Right lobe of liver (tissue), 6 donors: ENCODE measurements around the gene FASTKD1. TPM values are rescaled to one million over a fixed set of nuclear protein-coding genes. Genes with fewer than 3 reads are reported as not detected.

ENCODE experiments used
- ATAC-seq, 4 donors: fragments of 200-7000 bp; cut with Tn5 transposase; one replicate each; pipeline ENCODE4 v1.9.1; 2020; ENCODE audit warnings: mild to moderate bottlenecking in 4 of 4, moderate library complexity in 4 of 4
- DNase-seq, 3 donors: peaks; one replicate each; pipeline ENCODE4 v3.0.0-alpha.2; 2020
- H3K27ac ChIP-seq, 3 donors: fragments of 200-600 bp; one replicate each; pipeline ENCODE4 v1.8.0; 2022
- H3K27me3 ChIP-seq, 2 donors: fragments of 200-600 bp; one replicate each; pipeline ENCODE4 v1.8.0; 2022
- H3K36me3 ChIP-seq, 4 donors: fragments of 200-600 bp; sonication (generic) in 1 of 4; one replicate each; pipeline versions ENCODE4 v1.5.1 to v1.8.0; 2017 to 2022; ENCODE audit warnings: control low read depth in 1 of 4
- H3K4me1 ChIP-seq, 4 donors: fragments of 200-600 bp; sonication (generic) in 1 of 4; one replicate each; pipeline versions ENCODE4 v1.5.1 to v1.8.0; 2017 to 2022; ENCODE audit warnings: control low read depth in 1 of 4
- H3K4me3 ChIP-seq, 3 donors: fragments of 200-600 bp; one replicate each; pipeline ENCODE4 v1.8.0; 2022
- H3K9me3 ChIP-seq, 4 donors: fragments of 200-600 bp; sonication (generic) in 1 of 4; one replicate each; pipeline versions ENCODE4 v1.5.1 to v1.8.0; 2017 to 2022; ENCODE audit warnings: control low read depth in 1 of 4
- CTCF ChIP-seq, 4 donors: fragments of 200-600 bp in 3 of 4; fragments of 450-650 bp in 1 of 4; IDR thresholded peaks; one replicate each; pipeline versions ENCODE4 v1.5.1 to v1.8.0; 2016 to 2022; ENCODE audit warnings: antibody characterized with exemption in 4 of 4, mild to moderate bottlenecking in 2 of 4
- POLR2A ChIP-seq: fragments of 450-650 bp; IDR thresholded peaks from one replicate; pipeline ENCODE4 v1.6.1; 2017; ENCODE audit warnings: antibody characterized with exemption, mild to moderate bottlenecking
- WGBS: methylation state at CpG from one replicate; pipeline ENCODE4 v1.1.6; 2018; ENCODE audit warnings: low coverage, low lambda C conversion rate; ENCODE audit not compliant: insufficient coverage; ENCODE audit errors: missing lambda C conversion rate; 5-methylcytosine and 5-hydroxymethylcytosine counted together
- intact Hi-C, 2 donors: fragments of 100-400 bp; cut with DNase I; formaldehyde crosslinking; loops; one replicate each; pipeline versions ENCODE4 v1.11.2 to v1.14.1; 2022
- total RNA-seq, 6 experiments: library from RNA; depleted of rRNA in 2 of 6; stranded (reverse); fragments of >200 nt in 2 of 6; fragmentation: NEBNext Ultra II Directional in 3 of 6; extraction: Animal tissue kit (Norgen Biotek cat#: 25700) in 3 of 6; gene quantifications; one replicate each; pipeline versions ENCODE4 v1.1.0 to v1.2.4, GENCODE V29; 2016 to 2023
- donor health status: DM: no; HTN: yes; CAD: no.
- donor health status: DM: no; HTN: no; CAD: no.
- donor health status: DM: no; HTN: no; CAD: no.
- donor health status: DM: no; HTN: yes; CAD: no.
- donor health status: DM: no; HTN: yes; CAD: no.

FASTKD1 gene
- total RNA-seq, 6 experiments from 2014 or later = 11.6 to 21.1 (median 13.4) TPM

DNA sequence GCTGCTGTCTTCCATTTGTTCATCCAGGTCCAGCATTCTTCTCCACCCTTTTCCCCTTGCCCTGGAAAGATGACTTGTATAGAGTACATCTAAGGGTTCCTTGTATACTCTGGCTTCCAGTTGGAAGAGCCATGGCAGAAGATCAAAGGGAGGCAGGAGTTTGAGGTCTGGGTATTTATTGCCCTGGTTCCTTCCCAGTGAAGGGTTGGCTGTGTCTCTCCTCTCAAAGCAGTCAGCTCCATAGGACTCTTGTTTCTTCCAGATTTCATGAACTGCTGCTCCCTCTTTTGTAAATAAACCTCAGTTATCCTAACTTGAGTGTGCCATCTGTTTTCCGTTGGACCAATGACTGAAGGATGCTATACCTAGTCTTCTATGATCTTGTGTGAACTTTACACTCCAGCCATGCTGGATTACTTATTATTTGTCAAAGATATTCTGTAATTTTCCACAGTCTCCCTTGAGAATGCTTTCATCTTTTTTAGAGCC lies 88.0 kb downstream of the FASTKD1 start:
- Histone ChIP-seq H3K4me3 (no peak overlapping the region), H3K9me3 (no peaks in the 10 kb centered on the region), H3K27ac (no peak overlapping the region), H3K36me3 (peaks cover 0 to 7% (median 0%) of the 10 kb centered on the region in 4 donors), H3K4me1 (no peaks in the 10 kb centered on the region), H3K27me3 (no peaks in the 10 kb centered on the region)
- DNase-seq (no peak), ATAC-seq (no peak)
- intact Hi-C loops = no loop called here
- TF ChIP-seq CTCF (IDR thresholded peaks at IDR 0.05) (no peak), POLR2A (no peak)
- 100% methylated on average over 1 of the region's 1 CpG for WGBS

GRCh38 chr2:169480079-169480465 lies 93.6 kb downstream of the FASTKD1 start:
- TF ChIP-seq CTCF (IDR thresholded peaks at IDR 0.05) (no peak), POLR2A (no peak)
- intact Hi-C loops = no loop called here

More at GRCh38 chr2:169480079-169480465, 93.6 kb downstream of the FASTKD1 start:
- peaks cover 0 to 4% (median 0%) of the 10 kb centered on the region in 4 donors for H3K4me1 ChIP-seq
- H3K27me3 ChIP-seq = no peaks in the 10 kb centered on the region
- DNase-seq (no peak), ATAC-seq (no peak)
- WGBS = 44% methylated on average over 9 of the region's 9 CpGs
- peaks cover 0 to 7% (median 0%) of the 10 kb centered on the region in 4 donors for H3K36me3 ChIP-seq
- H3K4me3 ChIP-seq = peak overlapping the region; percentile 76 to 84 (median 79)
- no peaks in the 10 kb centered on the region for H3K9me3 ChIP-seq
- H3K27ac ChIP-seq = peak overlapping the region in 2 of 3 donors; percentile 26 to 70

Other genes starting within 250 kb of the FASTKD1 start
- 1 to 10 TPM in 3 of 6 experiments, under 1 TPM in 3; 0.51 to 4.4 (median 1.0) TPM for gene LRP2, start 211.3 kb downstream of the FASTKD1 start, total RNA-seq
- gene BBS5, start 94.4 kb downstream of the FASTKD1 start, total RNA-seq = 1 to 10 TPM; 1.7 to 3.5 (median 2.3) TPM
- gene KLHL41, start 64.2 kb downstream of the FASTKD1 start, total RNA-seq = 1 to 10 TPM in 1 of 6 experiments, under 1 TPM in 5; 0.22 to 3.7 (median 0.30) TPM
- gene PPIG, start 10.5 kb upstream of the FASTKD1 start, total RNA-seq = 10 to 100 TPM; 15.1 to 27.7 (median 23.8) TPM
- under 1 TPM in 1 of 6 experiments, not detected in 5; 0.86 TPM for gene CFAP210, start 120.5 kb upstream of the FASTKD1 start, total RNA-seq
- gene PHOSPHO2, start 120.6 kb upstream of the FASTKD1 start, total RNA-seq = 1 to 10 TPM; 1.8 to 5.6 (median 2.8) TPM
- gene KLHL23, start 160.0 kb upstream of the FASTKD1 start, total RNA-seq = 1 to 10 TPM; 4.7 to 6.6 (median 6.0) TPM
- 10 to 100 TPM; 16.5 to 41.3 (median 33.2) TPM for gene SSB, start 225.0 kb upstream of the FASTKD1 start, total RNA-seq